GM18498 (cell line): ENCODE measurements around the gene AP1S2.
A peak's percentile ranks its signal among the peaks of the same experiment; 100 is the strongest.
"Not testable (repeated sequence)": the region's sequence is repeated elsewhere in the genome, so short reads cannot be mapped to it uniquely, and the experiment has no call there.

Source experiments
- ATAC-seq: cut with Tn5 transposase; IDR thresholded peaks from one replicate; pipeline ENCODE4 v1.9.1; 2021; ENCODE audit warnings: mild to moderate bottlenecking, moderate library complexity; ENCODE audit not compliant: unreplicated experiment

Gene AP1S2

GRCh38 chrX:15855568-15856221 is 1.1 kb upstream of the AP1S2 start:
- ATAC-seq, result no peak

- peak; percentile 41 for ATAC-seq
Measured at GRCh38 chrX:15854080-15854655, 445 bp downstream of the AP1S2 start.

- no peak for ATAC-seq
Measured at GRCh38 chrX:15853586-15854079, 980 bp downstream of the AP1S2 start.

GRCh38 chrX:15849555-15849954 is 5.1 kb downstream of the AP1S2 start:
- ATAC-seq, result no peak

GRCh38 chrX:15848576-15848975 is 6.0 kb downstream of the AP1S2 start:
- no peak for ATAC-seq

GRCh38 chrX:15843960-15844359 is 10.7 kb downstream of the AP1S2 start:
- ATAC-seq, result no peak

GRCh38 chrX:15841853-15842516 is 12.6 kb downstream of the AP1S2 start:
- no peak for ATAC-seq

GRCh38 chrX:15838017-15838416 is 16.6 kb downstream of the AP1S2 start:
- ATAC-seq, result no peak

GRCh38 chrX:15834827-15835595 is 19.6 kb downstream of the AP1S2 start:
- no peak for ATAC-seq

- ATAC-seq, result no peak
Measured at GRCh38 chrX:15834053-15834452, 20.6 kb downstream of the AP1S2 start.

GRCh38 chrX:15831347-15831746 is 23.3 kb downstream of the AP1S2 start:
- not testable (repeated sequence) for ATAC-seq

- ATAC-seq, result no peak
Measured at GRCh38 chrX:15829217-15829616, 25.4 kb downstream of the AP1S2 start.

GRCh38 chrX:15825936-15826335 is 28.7 kb downstream of the AP1S2 start:
- ATAC-seq, result no peak

GRCh38 chrX:15822922-15823321 is 31.7 kb downstream of the AP1S2 start:
- no peak for ATAC-seq

GRCh38 chrX:15820106-15821073 is 34.2 kb downstream of the AP1S2 start:
- ATAC-seq, result no peak

GRCh38 chrX:15816886-15817285 is 37.7 kb downstream of the AP1S2 start:
- no peak for ATAC-seq

- ATAC-seq, result no peak
Measured at GRCh38 chrX:15816438-15816809, 38.2 kb downstream of the AP1S2 start.

GRCh38 chrX:15815779-15816437 is 38.7 kb downstream of the AP1S2 start:
- ATAC-seq, result no peak

GRCh38 chrX:15814771-15815365 is 39.7 kb downstream of the AP1S2 start:
- ATAC-seq, result no peak
